IPS-18a (cell line): Measurements from ENCODE around the gene PDSS2.

Experiments
- H3K27ac ChIP-seq: one replicate; pipeline ENCODE4 v1.5.1; 2013; ENCODE audit warnings: low read length
- H3K27me3 ChIP-seq: one replicate; pipeline ENCODE4 v1.6.1; 2013; ENCODE audit warnings: mild to moderate bottlenecking, low read length; ENCODE audit not compliant: control insufficient read depth, insufficient read depth
- H3K36me3 ChIP-seq: one replicate; pipeline ENCODE4 v1.6.1; 2013; ENCODE audit warnings: low read depth, low read length; ENCODE audit not compliant: control insufficient read depth
- H3K4me1 ChIP-seq: one replicate; pipeline ENCODE4 v1.6.1; 2013; ENCODE audit warnings: low read depth, low read length; ENCODE audit not compliant: control insufficient read depth
- H3K4me3 ChIP-seq: one replicate; pipeline ENCODE4 v1.5.1; 2013; ENCODE audit warnings: low read length
- H3K9ac ChIP-seq: one replicate; pipeline ENCODE4 v1.6.1; 2013; ENCODE audit warnings: mild to moderate bottlenecking, low read length, moderate library complexity
- H3K9me3 ChIP-seq: one replicate; pipeline ENCODE4 v1.6.1; 2013; ENCODE audit warnings: low read depth, low read length; ENCODE audit not compliant: control insufficient read depth

The PDSS2 gene

DNA sequence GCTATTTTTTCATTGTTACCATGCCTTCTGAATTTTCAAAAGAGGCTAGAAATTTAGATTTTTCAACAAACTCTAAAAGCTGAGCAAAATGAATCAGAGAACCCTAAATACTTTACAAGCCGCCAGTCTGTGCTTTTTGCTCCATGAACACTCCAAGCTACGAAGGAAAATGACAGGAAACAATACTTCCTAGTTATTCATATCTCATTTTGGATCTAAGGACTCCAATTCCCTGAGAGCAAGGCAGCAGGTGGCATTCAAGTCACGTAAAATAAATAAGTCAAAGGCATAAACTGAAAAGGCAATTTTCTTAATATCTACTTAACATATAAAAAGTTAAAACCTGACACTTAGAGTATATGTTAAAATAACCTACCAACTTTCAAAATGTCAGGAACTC is 50.6 kb downstream of the PDSS2 start:
- Histone ChIP-seq H3K9ac (no peak overlapping the region), H3K4me3 (no peak overlapping the region), H3K27me3 (no peaks in the 10 kb centered on the region), H3K36me3 (no peaks in the 10 kb centered on the region), H3K27ac (no peak overlapping the region), H3K9me3 (no peaks in the 10 kb centered on the region), H3K4me1 (peaks cover 18% of the 10 kb centered on the region)

GRCh38 chr6:107405002-107405401 is 54.4 kb downstream of the PDSS2 start:
- no peaks in the 10 kb centered on the region for H3K9me3 ChIP-seq

GRCh38 chr6:107402533-107402932 is 56.8 kb downstream of the PDSS2 start:
- no peaks in the 10 kb centered on the region for H3K9me3 ChIP-seq
- no peaks in the 10 kb centered on the region for H3K36me3 ChIP-seq
- H3K9ac ChIP-seq: no peak overlapping the region

More at GRCh38 chr6:107405002-107405401, 54.4 kb downstream of the PDSS2 start:
- no peaks in the 10 kb centered on the region for H3K27me3 ChIP-seq
- H3K27ac ChIP-seq: no peak overlapping the region
- no peaks in the 10 kb centered on the region for H3K36me3 ChIP-seq
- no peak overlapping the region for H3K9ac ChIP-seq
- no peak overlapping the region for H3K4me3 ChIP-seq
- peaks cover 15% of the 10 kb centered on the region for H3K4me1 ChIP-seq

GRCh38 chr6:107401573-107401972 is 57.8 kb downstream of the PDSS2 start:
- H3K9ac ChIP-seq: no peak overlapping the region
- H3K27me3 ChIP-seq: no peaks in the 10 kb centered on the region
- H3K4me1 ChIP-seq: no peaks in the 10 kb centered on the region
- H3K4me3 ChIP-seq: no peak overlapping the region
- no peaks in the 10 kb centered on the region for H3K9me3 ChIP-seq
- no peak overlapping the region for H3K27ac ChIP-seq
- H3K36me3 ChIP-seq: no peaks in the 10 kb centered on the region

More at GRCh38 chr6:107402533-107402932, 56.8 kb downstream of the PDSS2 start:
- Histone ChIP-seq H3K27ac (no peak overlapping the region), H3K4me1 (no peaks in the 10 kb centered on the region), H3K27me3 (no peaks in the 10 kb centered on the region), H3K4me3 (no peak overlapping the region)

DNA sequence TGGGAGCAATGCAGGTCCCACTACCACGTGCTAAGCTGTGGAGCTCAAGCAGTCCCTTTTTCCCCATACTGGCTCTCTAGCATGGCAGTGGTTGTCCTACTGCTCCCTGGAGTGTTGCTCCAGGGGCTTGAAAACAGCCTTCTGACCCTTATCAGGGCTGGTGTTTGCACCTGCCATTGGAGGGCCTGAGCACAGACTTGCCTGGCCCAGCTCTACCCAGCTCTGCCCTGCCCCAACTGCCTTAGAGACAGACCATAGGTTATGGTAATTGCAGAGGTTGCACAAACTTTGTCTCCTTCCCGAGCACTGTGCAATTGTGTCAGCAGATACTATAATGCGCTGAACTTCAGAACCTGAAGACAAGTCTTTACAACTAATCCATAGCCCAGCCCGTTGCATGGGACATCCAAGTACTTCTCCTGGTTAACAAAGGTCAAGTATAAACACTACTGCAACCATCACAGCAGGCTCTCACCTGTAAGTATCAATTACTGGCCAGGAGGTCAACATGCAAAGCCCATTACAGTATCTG is 58.7 kb downstream of the PDSS2 start:
- H3K36me3 ChIP-seq: no peaks in the 10 kb centered on the region
- H3K9ac ChIP-seq: no peak overlapping the region
- H3K27ac ChIP-seq: no peak overlapping the region
- no peak overlapping the region for H3K4me3 ChIP-seq
- no peaks in the 10 kb centered on the region for H3K27me3 ChIP-seq
- no peaks in the 10 kb centered on the region for H3K9me3 ChIP-seq
- H3K4me1 ChIP-seq: no peaks in the 10 kb centered on the region

DNA sequence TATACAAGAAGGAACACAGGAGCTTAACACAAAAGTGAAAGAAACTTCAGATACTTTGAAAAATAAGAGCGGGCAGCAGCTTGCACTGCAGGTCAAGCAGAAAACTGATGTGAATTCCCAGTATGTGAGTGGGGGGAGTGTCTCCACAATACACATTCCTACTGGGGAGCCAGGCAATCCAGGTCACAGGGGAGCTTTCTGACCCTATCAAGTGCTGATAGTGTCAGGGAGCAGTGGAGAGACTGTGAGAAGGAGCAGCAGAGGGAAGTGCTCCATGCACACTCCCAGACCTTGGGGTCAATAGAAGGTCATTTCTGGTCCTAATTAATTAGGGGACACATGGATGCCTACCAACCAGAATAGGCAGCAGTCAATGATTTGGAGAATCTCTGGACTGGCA is 59.4 kb downstream of the PDSS2 start:
- Histone ChIP-seq H3K9me3 (no peaks in the 10 kb centered on the region), H3K27me3 (no peaks in the 10 kb centered on the region), H3K27ac (no peak overlapping the region), H3K36me3 (no peaks in the 10 kb centered on the region), H3K9ac (no peak overlapping the region), H3K4me1 (no peaks in the 10 kb centered on the region), H3K4me3 (no peak overlapping the region)

DNA sequence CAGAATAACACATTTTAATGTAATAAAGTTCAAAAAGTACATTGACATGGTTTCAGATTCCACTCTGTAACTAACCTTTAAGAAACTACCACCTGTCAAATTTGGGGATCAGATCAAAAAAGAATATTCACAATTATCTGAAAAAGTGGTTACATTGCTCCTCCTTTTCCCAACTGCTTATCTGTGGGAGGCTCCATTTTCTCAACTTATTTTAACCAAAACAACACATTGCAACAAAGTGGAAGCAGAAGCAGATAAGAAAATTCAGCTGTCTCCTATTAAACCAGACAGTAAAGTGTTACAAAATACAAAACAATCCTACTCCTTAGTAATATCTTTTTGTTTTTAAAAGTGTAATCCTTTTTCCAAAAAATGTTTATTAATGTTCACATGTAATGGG is 61.4 kb downstream of the PDSS2 start:
- Histone ChIP-seq H3K4me3 (no peak overlapping the region), H3K9ac (no peak overlapping the region), H3K4me1 (no peaks in the 10 kb centered on the region), H3K27ac (no peak overlapping the region), H3K36me3 (no peaks in the 10 kb centered on the region), H3K27me3 (no peaks in the 10 kb centered on the region), H3K9me3 (peaks cover 11% of the 10 kb centered on the region)

DNA sequence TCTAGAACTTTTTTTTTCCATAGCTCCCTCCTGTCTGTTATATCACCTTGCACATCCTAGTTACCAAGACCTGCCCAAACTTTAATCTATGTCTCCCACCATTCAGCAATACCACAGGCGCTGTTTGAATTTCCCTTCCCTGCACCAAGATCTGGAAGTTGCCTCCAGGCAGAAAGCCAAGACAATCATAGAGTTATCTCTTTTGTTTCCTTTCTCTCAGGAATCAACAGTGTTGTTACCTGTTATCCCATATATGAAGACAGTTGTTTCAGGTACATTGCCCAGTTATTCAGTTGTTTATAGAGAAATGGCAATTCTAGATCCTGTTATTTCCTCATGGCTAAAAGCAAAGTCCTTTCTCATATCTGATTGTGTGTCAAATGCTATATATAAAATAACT is 63.2 kb downstream of the PDSS2 start:
- Histone ChIP-seq H3K4me1 (no peaks in the 10 kb centered on the region), H3K4me3 (no peak overlapping the region), H3K27me3 (no peaks in the 10 kb centered on the region), H3K27ac (no peak overlapping the region), H3K9me3 (peaks cover 12% of the 10 kb centered on the region), H3K9ac (no peak overlapping the region), H3K36me3 (no peaks in the 10 kb centered on the region)

GRCh38 chr6:107392069-107392468 is 67.3 kb downstream of the PDSS2 start:
- H3K4me3 ChIP-seq: no peak overlapping the region
- H3K4me1 ChIP-seq: no peaks in the 10 kb centered on the region
- H3K27ac ChIP-seq: no peak overlapping the region
- H3K9me3 ChIP-seq: peaks cover 12% of the 10 kb centered on the region
- no peak overlapping the region for H3K9ac ChIP-seq
- H3K27me3 ChIP-seq: no peaks in the 10 kb centered on the region
- no peaks in the 10 kb centered on the region for H3K36me3 ChIP-seq

DNA sequence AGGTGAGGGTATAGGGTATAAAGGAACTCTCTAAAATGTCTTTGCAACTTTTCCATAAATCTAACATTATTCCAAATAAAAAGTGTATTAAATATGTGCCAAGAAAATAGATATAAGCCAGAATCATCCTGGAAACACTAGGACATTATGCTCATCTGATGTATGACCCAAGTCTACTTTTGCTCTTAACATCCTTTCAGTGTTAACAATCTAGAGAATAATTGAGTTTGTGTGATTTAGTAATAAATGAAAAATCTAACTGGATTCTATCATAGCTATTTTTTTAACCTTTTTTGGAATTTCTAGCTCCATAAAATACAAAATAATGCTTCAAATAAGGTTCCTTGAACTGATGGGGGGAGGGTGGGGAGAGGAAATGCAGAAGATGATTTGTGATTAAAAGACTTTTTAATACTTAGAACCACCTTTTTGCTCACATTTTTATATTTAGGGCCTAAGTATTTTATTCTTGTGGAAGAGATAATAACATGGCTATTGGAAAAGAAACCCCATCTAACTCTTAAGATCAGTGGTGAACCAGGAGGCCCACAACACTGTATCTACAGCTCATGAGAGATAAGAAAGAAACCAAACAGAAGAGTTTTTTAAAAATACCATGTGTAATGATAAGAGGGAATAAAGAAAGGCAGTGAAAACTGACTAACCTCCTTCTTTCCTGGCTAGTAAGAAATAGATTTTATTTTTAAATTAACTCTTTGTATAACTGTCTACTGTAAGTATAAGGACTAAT is 68.5 kb downstream of the PDSS2 start:
- Histone ChIP-seq H3K9me3 (peaks cover 12% of the 10 kb centered on the region), H3K27ac (no peak overlapping the region), H3K36me3 (no peaks in the 10 kb centered on the region), H3K27me3 (no peaks in the 10 kb centered on the region), H3K9ac (no peak overlapping the region), H3K4me1 (no peaks in the 10 kb centered on the region), H3K4me3 (no peak overlapping the region)

GRCh38 chr6:107390056-107390455 is 69.3 kb downstream of the PDSS2 start:
- Histone ChIP-seq H3K4me3 (no peak overlapping the region), H3K4me1 (no peaks in the 10 kb centered on the region), H3K9ac (no peak overlapping the region), H3K36me3 (no peaks in the 10 kb centered on the region), H3K27ac (no peak overlapping the region), H3K9me3 (peaks cover 12% of the 10 kb centered on the region), H3K27me3 (no peaks in the 10 kb centered on the region)

DNA sequence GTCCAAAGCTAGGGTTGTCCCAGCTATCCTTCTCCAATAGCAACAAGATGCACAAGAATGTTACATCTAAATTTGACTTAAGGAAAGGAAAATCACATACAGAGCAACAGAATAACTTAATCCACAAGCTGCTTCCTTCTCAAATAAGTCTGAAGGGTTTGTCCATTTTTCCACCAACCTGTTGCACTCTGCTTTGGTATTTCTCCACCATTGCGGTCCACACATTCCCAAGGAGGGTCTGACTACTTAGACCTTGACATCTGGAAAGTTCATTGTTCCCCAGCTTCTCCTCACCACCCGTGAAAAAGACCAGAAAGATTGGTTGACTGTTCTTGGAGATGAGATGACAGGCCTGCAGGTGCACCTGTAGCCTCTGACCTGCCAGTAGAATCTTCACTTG is 72.5 kb downstream of the PDSS2 start:
- no peaks in the 10 kb centered on the region for H3K27me3 ChIP-seq
- no peak overlapping the region for H3K4me3 ChIP-seq
- H3K9ac ChIP-seq: no peak overlapping the region
- no peaks in the 10 kb centered on the region for H3K9me3 ChIP-seq
- peaks cover 3% of the 10 kb centered on the region for H3K4me1 ChIP-seq
- no peak overlapping the region for H3K27ac ChIP-seq
- H3K36me3 ChIP-seq: no peaks in the 10 kb centered on the region
